Ecto neural progenitor cell (in vitro differentiated cells): ENCODE data around the gene CYP4F22.
"Not testable (repeated sequence)": the region's sequence is repeated elsewhere in the genome, so short reads cannot be mapped to it uniquely, and the experiment has no call there.

Experiments
- DNase-seq: peaks from one replicate; pipeline ENCODE4 v3.0.0-alpha.2; 2018; ENCODE audit warnings: low spot score

The CYP4F22 gene

GRCh38 chr19:15575406-15575805 is 67.1 kb downstream of the CYP4F22 start:
- DNase-seq: no peak

DNA sequence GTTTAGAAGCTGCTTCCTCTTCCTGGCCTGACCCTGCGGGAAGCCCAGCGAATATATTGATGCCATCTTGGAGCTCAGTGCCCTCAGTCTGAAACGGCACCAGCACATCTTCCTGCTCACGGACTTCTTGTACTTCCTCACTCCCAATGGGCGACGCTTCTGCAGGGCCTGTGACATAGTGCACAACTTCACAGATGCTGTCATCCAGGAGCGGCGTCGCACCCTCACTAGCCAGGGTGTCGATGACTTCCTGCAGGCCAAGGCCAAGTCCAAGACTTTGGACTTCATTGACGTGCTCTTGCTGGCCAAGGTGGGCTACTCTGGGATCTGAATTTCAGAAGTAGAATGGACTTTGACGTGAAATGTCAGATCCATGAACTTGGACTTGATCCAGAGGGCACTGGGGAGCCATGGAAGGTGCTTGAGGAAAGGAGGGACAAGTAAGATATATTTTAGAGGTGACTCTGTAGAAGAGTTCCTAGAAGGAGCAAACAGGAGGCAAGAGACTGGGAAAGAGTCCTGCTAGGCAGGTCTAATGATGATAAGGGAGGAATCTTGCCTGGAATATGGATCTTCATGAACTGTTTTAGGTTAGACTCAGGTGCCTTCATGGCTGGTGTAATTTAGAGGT is 68.3 kb downstream of the CYP4F22 start:
- no peak for DNase-seq

- no peak for DNase-seq
These were observed 69.0 kb downstream of the CYP4F22 start for GRCh38 chr19:15577184-15577771.

DNA sequence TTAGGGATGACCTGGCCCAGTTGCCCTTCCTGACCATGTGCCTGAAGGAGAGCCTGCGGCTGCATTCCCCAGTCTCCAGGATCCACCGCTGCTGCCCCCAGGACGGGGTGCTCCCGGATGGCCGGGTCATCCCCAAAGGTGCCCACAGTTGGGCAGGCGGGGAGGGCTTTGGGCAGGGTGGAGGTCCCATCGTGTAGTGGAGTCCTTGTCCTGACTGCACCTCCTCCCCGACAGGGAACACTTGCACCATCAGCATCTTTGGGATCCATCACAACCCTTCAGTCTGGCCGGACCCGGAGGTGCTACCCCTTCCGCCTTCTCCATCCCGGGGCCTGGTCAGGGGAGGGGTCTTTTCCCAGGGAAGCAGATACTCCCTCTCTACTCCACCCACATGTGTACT is 75.0 kb downstream of the CYP4F22 start:
- peak; percentile 30 for DNase-seq

DNA sequence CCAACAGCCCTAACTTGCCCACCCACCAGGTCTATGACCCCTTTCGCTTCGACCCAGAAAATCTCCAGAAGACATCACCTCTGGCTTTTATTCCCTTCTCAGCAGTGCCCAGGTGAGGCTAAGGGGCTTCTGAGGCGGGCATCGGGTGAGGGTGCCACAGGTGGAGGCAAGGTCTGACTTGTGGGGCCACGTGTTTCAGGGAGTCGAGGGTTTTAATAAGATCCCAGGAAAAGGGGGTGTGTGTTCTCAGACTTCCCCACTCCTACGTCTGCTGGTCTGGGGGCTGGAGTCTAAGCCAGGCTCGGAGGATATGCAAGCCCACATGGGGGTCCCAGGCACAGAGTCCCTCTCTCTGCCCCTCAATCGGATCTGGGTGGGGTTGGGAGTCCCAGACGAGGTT is 75.8 kb downstream of the CYP4F22 start:
- no peak for DNase-seq

DNA sequence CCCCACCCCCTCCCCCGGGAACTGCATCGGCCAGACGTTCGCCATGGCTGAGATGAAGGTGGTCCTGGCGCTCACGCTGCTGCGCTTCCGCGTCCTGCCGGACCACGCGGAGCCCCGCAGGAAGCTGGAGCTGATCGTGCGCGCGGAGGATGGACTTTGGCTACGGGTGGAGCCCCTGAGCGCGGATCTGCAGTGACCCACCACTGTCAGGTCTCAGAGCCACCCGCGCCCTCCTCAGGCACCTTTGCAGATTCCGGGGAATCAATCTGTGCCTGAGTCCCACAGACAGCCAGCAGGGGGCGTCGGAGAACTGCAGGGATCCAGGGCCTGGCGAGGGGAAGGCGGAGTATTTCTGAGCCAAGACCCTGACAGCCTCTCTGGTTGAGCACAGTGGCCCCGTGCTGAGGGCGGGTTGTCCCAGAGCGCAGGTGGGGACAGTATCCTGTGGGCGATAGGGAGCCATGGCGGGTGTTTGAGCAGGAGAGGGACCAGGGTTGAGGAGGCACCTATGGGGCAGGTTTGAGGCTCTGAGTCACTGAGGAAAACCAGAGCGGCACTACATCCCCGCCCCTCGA is 76.3 kb downstream of the CYP4F22 start:
- DNase-seq: peak; percentile 90

DNA sequence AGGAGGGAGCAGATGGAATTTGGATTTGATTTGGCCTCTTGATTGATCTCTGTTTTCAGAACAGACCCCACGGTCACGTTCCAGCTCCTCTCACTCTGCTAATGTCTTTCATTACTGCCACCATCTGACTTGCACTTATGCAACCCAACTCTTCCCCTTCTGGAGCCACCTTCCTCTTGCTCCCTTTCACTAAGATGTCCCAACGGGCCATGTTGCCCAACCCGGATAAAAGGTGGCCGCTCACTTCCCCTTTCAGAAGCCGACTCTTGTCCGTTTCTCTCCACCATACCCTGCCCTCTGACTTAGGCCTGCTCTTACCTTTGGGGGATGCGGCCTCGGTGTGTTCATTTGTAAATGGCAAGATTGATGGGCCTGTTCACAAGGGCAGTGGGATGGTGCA is 79.3 kb downstream of the CYP4F22 start:
- DNase-seq: no peak

- no peak for DNase-seq
These were observed 79.9 kb downstream of the CYP4F22 start for GRCh38 chr19:15588265-15588664.

- no peak for DNase-seq
These were observed 81.6 kb downstream of the CYP4F22 start for GRCh38 chr19:15589760-15590451.

DNA sequence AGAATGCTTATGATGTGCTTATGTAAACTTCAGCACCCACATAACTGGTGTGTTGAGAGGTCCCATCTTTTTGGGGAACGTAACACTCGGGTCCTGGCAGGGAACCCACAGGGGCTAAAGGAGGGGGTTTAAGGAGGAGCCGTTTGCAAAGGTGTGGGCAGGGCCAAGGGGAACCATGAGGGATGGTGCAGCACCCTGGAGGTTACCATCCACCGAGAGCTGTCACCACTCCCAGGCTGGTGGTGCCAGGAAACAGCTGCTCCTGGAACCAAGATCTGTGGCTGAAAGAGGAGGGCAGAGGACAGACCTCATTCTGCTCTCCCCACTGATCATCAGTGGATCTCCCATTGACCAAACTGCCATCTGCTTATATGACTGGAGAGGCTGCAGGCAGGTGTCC is 83.5 kb downstream of the CYP4F22 start:
- no peak for DNase-seq

DNA sequence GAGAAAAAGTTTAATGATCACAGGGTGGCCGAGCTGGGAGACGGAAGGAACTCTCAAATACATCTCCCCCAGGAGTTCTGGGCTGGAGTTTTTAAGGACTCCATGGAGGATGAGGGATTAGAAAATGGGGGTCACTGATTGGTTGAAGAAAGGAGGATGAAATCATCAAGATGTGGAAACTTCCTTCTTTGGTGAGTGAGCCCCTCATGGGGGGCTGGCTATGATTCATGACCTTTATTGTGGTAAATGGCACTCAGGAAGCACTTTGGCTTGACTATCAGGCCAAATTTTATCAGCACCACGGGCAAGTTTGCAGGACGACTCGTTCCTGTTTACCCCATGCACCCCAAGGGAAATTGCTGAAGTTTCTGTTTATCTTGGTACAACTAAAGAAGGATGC is 84.2 kb downstream of the CYP4F22 start:
- not testable (repeated sequence) for DNase-seq

- DNase-seq: not testable (repeated sequence)
These were observed 85.4 kb downstream of the CYP4F22 start for GRCh38 chr19:15593766-15594165.

DNA sequence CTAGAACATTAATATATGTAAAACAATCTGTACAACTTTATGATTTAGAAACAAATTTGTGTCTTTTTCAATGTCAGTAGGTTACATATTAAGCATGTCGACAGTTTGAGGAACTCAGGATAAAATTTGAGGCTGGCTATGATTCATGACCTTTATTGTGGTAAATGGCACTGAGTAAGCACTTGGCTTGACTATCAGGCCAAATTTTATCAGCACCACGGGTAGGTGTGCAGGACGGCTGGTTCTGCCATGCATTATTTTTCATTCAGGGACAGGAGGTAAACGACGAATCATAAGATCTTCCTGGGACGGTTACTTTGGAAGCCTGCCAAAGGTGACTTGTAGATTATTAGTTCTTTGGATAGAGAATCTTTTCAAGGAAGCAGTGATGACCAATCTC is 86.7 kb downstream of the CYP4F22 start:
- no peak for DNase-seq
